ENCODE measurements around the gene ITGA5.

ITGA5 gene

DNA sequence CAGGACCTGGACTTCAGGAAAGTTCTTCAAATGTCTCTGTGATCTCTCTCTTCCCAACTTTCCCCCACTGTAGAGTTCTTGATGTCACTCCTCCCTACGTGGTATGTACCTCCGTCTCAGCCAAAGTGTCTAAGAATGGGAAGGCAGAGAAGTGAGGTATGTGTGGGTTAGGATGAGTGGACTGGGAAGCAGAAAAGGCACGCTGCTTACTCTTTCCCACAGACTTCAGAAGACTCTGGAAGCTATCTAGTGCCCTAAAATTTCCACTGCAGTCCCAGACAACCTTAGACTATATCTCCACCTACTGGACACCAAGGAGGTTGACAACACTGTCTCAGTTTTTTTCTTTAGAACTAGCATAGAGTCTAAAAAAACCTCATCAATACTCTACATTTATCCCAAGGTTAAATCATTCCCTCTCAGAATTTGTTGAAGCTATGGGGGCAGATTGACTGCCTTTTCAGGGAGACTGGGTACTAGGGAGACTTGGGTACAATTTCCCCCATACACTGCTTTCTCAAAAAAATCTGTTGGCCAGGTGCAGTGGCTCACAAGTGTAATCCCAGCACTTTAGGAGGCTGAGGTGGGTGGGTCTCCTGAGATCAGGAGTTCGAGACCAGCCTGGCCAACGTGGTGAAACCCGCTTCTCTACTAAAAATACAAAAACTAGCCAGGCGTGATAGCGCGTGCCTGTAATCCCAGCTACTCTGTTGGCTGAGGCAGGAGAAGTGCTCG, 20.6 kb upstream of the ITGA5 start:
- Mint-ChIP-seq H3K27ac (peak overlapping the region; percentile 36), H3K4me1 (peaks cover 6% of the 10 kb centered on the region), H3K4me3 (no peak overlapping the region), H3K36me3 (ENCODE audit: low read depth) (no peaks in the 10 kb centered on the region), H3K9me3 (no peaks in the 10 kb centered on the region), H3K27me3 (no peaks in the 10 kb centered on the region)
- ATAC-seq (peak; percentile 66), DNase-seq (no peak)

DNA sequence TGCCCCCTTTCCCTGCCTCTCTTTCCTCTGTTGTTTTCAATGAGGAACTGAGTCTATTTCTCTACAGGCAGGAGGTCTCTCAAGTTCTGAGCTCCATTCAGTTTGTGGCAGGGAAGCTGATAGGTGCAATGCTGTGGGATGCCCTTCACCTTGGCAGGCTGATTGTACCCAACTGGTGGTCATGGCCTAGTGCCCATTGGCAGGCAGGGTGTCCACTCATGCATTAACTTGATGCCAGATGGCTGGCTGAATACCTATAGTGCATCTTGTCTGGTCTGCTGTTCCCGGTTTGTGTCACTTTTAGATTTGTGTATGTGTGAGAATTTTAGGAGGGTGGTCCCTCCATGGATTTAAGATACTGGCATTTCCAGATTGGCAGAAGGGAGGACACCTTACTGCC, 20.0 kb upstream of the ITGA5 start:
- Mint-ChIP-seq H3K27ac (no peak overlapping the region), H3K4me3 (no peak overlapping the region), H3K36me3 (ENCODE audit: low read depth) (no peaks in the 10 kb centered on the region), H3K4me1 (peaks cover 6% of the 10 kb centered on the region), H3K9me3 (no peaks in the 10 kb centered on the region), H3K27me3 (no peaks in the 10 kb centered on the region)
- ATAC-seq (no peak), DNase-seq (no peak)

- no peak for ATAC-seq
- no peak for DNase-seq
- Mint-ChIP-seq H3K9me3 (no peaks in the 10 kb centered on the region), H3K4me3 (no peak overlapping the region), H3K27ac (no peak overlapping the region), H3K4me1 (peaks cover 6% of the 10 kb centered on the region), H3K27me3 (no peaks in the 10 kb centered on the region), H3K36me3 (ENCODE audit: low read depth) (no peaks in the 10 kb centered on the region)
Measured at GRCh38 chr12:54438517-54438916, 19.5 kb upstream of the ITGA5 start.

DNA sequence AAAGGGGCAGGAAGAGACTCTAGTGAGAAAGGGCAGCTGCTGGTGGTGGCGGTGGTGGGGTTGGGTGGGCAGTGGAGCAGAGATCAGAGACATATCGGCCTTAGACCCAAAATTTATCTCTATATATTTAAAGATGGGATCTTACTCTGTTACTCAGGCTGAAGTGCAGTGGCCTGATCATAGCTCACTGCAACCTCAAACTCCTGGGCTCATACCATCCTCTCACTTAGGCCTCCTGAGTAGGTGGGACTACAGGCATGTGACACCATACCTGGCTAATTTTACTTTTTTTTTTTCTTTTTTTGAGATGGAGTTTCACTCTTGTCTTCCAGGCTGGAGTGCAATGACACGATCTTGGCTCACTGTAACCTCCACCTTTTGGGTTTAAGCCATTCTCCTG, 18.6 kb upstream of the ITGA5 start:
- Mint-ChIP-seq H3K27ac (no peak overlapping the region), H3K36me3 (ENCODE audit: low read depth) (no peaks in the 10 kb centered on the region), H3K4me3 (no peak overlapping the region), H3K9me3 (no peaks in the 10 kb centered on the region), H3K4me1 (peaks cover 12% of the 10 kb centered on the region), H3K27me3 (no peaks in the 10 kb centered on the region)
- ATAC-seq (no peak), DNase-seq (no peak)

DNA sequence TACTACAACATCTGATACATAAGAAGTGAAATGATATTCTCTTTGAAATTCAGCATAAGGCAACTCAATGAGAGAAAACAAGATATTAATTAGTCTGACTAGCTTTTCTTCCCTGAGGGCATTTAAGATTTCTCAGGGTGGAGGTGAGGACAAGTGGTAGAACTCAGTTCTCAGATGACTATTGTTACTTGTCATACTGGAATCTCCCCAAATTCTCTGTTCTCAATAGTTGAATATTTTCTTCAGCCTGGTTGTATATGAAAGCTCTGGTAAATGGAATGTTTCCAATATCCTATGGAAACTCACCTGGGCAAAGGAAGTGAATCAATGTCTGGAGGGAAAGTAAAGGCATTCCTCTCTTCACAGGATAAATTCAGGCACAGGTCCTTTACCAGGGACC, 18.2 kb upstream of the ITGA5 start:
- no peak for DNase-seq
- H3K4me1 Mint-ChIP-seq = peaks cover 16% of the 10 kb centered on the region
- H3K9me3 Mint-ChIP-seq = no peaks in the 10 kb centered on the region
- no peak overlapping the region for H3K27ac Mint-ChIP-seq
- no peaks in the 10 kb centered on the region for H3K36me3 Mint-ChIP-seq (ENCODE audit: low read depth)
- no peaks in the 10 kb centered on the region for H3K27me3 Mint-ChIP-seq
- no peak overlapping the region for H3K4me3 Mint-ChIP-seq
- peak; percentile 35 for ATAC-seq

DNA sequence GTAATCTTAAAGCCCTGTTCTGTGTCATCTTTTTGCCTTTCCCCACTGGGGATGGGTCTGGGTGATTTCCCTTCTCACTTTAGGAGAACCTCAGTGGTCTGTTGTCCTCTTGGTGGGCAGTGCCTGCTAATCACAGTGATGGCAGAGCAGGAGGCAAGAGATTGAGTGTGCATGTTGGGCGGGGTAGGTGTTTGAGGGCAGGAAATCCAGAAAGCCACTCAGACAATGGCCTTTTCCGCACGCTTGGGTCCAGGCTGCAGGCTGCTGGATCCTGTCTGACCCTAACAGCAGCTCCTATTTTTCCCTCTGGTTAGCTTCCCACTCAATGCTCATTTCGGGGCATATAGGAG, 13.7 kb upstream of the ITGA5 start:
- no peaks in the 10 kb centered on the region for H3K36me3 Mint-ChIP-seq (ENCODE audit: low read depth)
- no peaks in the 10 kb centered on the region for H3K9me3 Mint-ChIP-seq
- no peak overlapping the region for H3K4me3 Mint-ChIP-seq
- peaks cover 31% of the 10 kb centered on the region for H3K4me1 Mint-ChIP-seq
- peak; percentile 29 for ATAC-seq
- no peaks in the 10 kb centered on the region for H3K27me3 Mint-ChIP-seq
- no peak for DNase-seq
- H3K27ac Mint-ChIP-seq = peak overlapping the region; percentile 27

DNA sequence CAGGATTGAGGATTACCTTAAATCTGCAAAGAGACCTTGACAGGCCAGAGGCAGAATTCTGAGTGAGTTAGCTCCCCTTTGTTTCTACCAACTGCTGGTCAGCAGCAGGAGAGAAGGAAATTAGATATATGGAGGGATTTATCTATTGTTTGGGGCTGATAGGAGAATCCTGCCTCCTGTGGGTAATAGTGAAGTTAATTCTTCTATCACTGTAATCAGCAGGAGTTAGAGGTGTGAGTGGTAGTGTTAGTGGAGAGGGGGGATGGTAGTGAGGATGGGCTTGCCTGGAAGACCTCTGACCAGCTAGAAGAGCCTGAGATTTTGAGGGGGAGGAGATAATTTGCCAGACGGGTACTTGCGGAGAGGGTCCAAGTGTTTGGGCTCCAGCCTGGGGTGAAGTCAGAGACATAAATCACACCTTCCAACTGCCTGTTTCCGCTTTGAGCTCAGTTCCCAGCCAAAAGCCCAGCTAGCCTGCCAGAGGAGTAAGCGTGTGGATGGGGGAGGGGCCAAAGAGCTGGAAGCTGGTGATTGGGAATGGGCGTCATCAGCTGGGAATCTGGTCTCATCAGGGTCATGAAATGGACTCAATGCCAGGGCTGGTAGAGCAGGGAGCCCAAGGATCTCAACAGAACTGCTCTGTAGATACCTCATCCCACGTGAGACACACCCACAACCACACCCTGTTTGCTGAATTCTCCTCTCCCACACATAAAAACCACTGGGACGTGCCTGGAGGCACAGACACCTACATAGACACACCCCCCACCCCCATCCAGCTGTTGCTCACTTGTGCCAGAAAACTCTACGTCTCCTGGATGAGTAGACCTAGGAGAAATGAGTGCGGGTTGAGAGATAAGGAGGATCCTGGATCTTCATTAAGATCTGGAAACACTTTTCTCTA, 13.1 kb upstream of the ITGA5 start:
- H3K27ac Mint-ChIP-seq = peak overlapping the region; percentile 27
- H3K9me3 Mint-ChIP-seq = no peaks in the 10 kb centered on the region
- H3K27me3 Mint-ChIP-seq = no peaks in the 10 kb centered on the region
- H3K4me1 Mint-ChIP-seq = peaks cover 27% of the 10 kb centered on the region
- ATAC-seq (peak; percentile 48), DNase-seq (peak; percentile 53)
- no peaks in the 10 kb centered on the region for H3K36me3 Mint-ChIP-seq (ENCODE audit: low read depth)
- H3K4me3 Mint-ChIP-seq = peak overlapping the region; percentile 21

- H3K36me3 Mint-ChIP-seq (ENCODE audit: low read depth) = no peaks in the 10 kb centered on the region
- no peaks in the 10 kb centered on the region for H3K9me3 Mint-ChIP-seq
- H3K27me3 Mint-ChIP-seq = no peaks in the 10 kb centered on the region
- H3K4me3 Mint-ChIP-seq = no peak overlapping the region
- ATAC-seq = no peak
- peaks cover 27% of the 10 kb centered on the region for H3K4me1 Mint-ChIP-seq
- no peak for DNase-seq
- H3K27ac Mint-ChIP-seq = no peak overlapping the region
Measured at GRCh38 chr12:54430471-54431069, 11.5 kb upstream of the ITGA5 start.

DNA sequence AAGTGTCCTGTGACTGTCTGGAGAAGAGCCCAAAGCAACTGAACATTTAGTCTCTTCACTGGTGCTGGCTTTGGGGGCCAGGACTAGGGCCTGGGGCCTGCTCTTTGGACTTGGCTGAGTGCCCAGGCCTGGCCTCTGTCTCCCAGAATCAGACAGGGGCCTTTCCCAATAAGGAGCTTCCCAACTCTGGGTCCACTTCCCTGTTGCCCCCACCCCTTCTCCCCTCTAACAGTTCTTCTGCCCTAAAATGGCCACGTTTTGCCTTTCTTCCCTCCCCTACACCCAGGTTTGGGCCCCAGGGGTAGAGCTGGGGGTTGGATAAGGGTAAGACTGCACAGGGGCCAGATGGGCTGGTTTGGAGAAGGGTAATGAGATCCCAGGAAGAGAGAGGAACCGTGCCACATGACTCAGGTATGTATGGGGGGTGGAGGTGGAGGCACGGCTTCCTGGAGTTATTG, 10.0 kb upstream of the ITGA5 start:
- Mint-ChIP-seq H3K36me3 (ENCODE audit: low read depth) (no peaks in the 10 kb centered on the region), H3K4me1 (peaks cover 30% of the 10 kb centered on the region), H3K27ac (no peak overlapping the region), H3K27me3 (no peaks in the 10 kb centered on the region), H3K4me3 (no peak overlapping the region), H3K9me3 (no peaks in the 10 kb centered on the region)
- DNase-seq = no peak
- no peak for ATAC-seq

- H3K9me3 Mint-ChIP-seq = no peaks in the 10 kb centered on the region
- H3K4me1 Mint-ChIP-seq = peaks cover 30% of the 10 kb centered on the region
- no peaks in the 10 kb centered on the region for H3K36me3 Mint-ChIP-seq (ENCODE audit: low read depth)
- H3K27me3 Mint-ChIP-seq = no peaks in the 10 kb centered on the region
- H3K27ac Mint-ChIP-seq = no peak overlapping the region
- ATAC-seq = peak; percentile 45
- DNase-seq = no peak
- no peak overlapping the region for H3K4me3 Mint-ChIP-seq
Measured at GRCh38 chr12:54428050-54429013, 9.3 kb upstream of the ITGA5 start.

GRCh38 chr12:54427106-54427505, 8.0 kb upstream of the ITGA5 start:
- no peak overlapping the region for H3K27ac Mint-ChIP-seq
- H3K27me3 Mint-ChIP-seq = no peaks in the 10 kb centered on the region
- ATAC-seq (no peak), DNase-seq (no peak)
- H3K36me3 Mint-ChIP-seq (ENCODE audit: low read depth) = no peaks in the 10 kb centered on the region
- peaks cover 24% of the 10 kb centered on the region for H3K4me1 Mint-ChIP-seq
- no peaks in the 10 kb centered on the region for H3K9me3 Mint-ChIP-seq
- H3K4me3 Mint-ChIP-seq = no peak overlapping the region

- DNase-seq (no peak), ATAC-seq (no peak)
- H3K9me3 Mint-ChIP-seq = no peaks in the 10 kb centered on the region
- H3K27me3 Mint-ChIP-seq = no peaks in the 10 kb centered on the region
- H3K27ac Mint-ChIP-seq = no peak overlapping the region
- H3K36me3 Mint-ChIP-seq (ENCODE audit: low read depth) = no peaks in the 10 kb centered on the region
- peaks cover 20% of the 10 kb centered on the region for H3K4me1 Mint-ChIP-seq
- no peak overlapping the region for H3K4me3 Mint-ChIP-seq
Measured at GRCh38 chr12:54426690-54427089, 7.6 kb upstream of the ITGA5 start.

- DNase-seq = no peak
- Mint-ChIP-seq H3K9me3 (no peaks in the 10 kb centered on the region), H3K4me3 (no peak overlapping the region), H3K36me3 (ENCODE audit: low read depth) (no peaks in the 10 kb centered on the region), H3K27ac (no peak overlapping the region), H3K27me3 (no peaks in the 10 kb centered on the region), H3K4me1 (peaks cover 22% of the 10 kb centered on the region)
- no peak for ATAC-seq
Measured at GRCh38 chr12:54425702-54426101, 6.6 kb upstream of the ITGA5 start.

DNA sequence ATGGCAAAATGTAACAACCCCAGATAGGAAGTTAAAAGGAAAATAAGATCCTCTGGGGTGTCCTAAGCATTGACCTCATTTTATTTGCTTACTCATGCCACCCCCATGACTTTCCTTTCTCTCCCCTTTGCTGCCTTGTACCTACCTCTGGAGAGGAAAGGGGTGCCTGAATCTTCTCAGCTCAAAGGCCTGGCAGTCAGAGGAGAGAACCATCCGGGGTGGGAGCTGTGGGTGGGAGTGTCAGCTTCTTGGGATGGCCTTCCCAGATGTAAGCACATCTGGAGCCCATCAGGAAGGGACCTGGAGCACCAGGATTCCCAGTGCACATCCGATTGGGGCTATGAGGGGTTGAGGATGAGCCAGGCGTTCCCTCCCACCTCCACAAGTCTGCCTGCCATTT, 5.2 kb upstream of the ITGA5 start:
- H3K27me3 Mint-ChIP-seq = no peaks in the 10 kb centered on the region
- no peak for ATAC-seq
- H3K4me1 Mint-ChIP-seq = peaks cover 36% of the 10 kb centered on the region
- DNase-seq = no peak
- H3K36me3 Mint-ChIP-seq (ENCODE audit: low read depth) = no peaks in the 10 kb centered on the region
- no peaks in the 10 kb centered on the region for H3K9me3 Mint-ChIP-seq
- H3K4me3 Mint-ChIP-seq = no peak overlapping the region
- H3K27ac Mint-ChIP-seq = no peak overlapping the region
